GM19238 (cell line): ENCODE results near the gene UGT1A7.

Experiments used
- DNase-seq: peaks from one replicate; pipeline ENCODE4 v3.0.0; 2011; ENCODE audit warnings: low spot score; ENCODE audit not compliant: insufficient read length

Gene UGT1A7

DNA sequence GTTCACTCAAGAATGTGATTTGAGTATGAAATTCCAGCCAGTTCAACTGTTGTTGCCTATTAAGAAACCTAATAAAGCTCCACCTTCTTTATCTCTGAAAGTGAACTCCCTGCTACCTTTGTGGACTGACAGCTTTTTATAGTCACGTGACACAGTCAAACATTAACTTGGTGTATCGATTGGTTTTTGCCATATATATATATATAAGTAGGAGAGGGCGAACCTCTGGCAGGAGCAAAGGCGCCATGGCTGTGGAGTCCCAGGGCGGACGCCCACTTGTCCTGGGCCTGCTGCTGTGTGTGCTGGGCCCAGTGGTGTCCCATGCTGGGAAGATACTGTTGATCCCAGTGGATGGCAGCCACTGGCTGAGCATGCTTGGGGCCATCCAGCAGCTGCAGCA lies 78.3 kb downstream of the UGT1A7 start, which contains the start of gene UGT1A1:
Gene UGT1A1, plus strand, starts transcription at position 228 of the 400 bp plus-strand sequence. Its CDS starts 18 bp downstream, at position 246.
- no peak for DNase-seq

DNA sequence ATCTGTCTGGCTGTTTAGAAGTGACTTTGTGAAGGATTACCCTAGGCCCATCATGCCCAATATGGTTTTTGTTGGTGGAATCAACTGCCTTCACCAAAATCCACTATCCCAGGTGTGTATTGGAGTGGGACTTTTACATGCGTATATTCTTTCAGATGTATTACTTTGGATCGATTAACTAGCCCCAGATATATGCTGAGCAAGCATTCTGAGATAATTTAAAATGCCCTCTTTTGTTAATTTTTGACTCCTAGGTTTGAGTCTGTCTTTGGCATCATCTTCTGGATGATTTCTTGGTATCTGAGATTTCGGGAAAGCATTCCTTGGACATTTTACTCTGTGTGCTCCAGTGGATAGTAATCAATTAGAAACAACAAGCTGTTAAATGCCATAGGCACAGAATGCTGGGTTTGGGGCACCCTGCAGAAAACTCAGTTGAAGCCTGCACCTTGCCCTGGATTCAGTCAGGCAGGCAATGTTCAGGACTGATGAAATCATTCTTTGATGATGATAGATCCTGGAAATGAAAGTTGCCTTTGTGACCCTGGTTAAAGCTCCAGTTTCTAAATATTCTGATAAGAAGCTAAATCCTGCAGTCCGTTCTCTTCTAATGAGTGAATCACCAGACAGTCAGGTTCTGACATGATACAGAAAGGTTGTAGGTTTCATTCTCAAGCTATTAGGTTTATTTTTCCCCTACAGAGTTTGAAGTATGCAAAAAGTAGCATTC lies 79.5 kb downstream of the UGT1A7 start:
- no peak for DNase-seq

DNA sequence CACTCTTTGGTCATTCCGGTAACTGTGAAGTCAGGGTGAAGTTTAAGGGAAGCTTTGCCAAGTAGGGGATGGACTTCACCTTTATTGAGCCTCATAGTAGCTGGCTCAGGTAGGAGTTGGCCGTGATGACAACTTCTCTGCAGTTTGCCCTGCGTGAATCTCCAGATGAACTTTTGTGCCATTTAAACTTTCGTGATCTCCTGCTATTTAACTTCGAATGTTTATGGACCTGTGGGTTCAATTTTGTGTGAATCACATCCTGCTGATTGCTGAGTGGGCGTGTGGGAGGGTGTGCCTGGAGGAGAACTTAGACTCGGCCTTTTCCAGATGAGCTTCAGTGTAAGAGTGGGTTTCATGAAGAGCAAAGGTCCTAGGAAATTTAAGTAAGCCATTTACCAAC lies 82.6 kb downstream of the UGT1A7 start:
- DNase-seq: no peak

DNA sequence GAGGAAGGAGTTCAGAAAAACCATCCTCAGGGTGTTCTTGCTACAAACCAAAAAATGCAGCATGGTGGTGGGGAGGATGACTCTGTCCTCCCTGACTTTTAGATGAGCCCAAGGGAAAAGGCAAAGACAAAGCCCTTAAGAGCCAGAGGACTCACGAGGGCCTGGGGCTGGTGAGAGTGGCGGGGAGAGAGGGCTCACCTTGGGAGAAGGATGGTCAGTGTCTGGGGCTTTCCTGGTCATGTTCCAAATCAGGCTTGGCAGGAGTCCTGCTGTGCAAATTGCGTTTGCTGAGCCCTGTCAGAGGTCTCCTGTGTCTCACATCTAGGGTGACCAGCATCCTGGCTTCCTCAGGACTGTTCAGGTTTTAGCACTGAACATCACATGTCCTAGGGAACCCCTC lies 83.1 kb downstream of the UGT1A7 start:
- DNase-seq: no peak

GRCh38 chr2:233766416-233766815 lies 84.7 kb downstream of the UGT1A7 start:
- no peak for DNase-seq

DNA sequence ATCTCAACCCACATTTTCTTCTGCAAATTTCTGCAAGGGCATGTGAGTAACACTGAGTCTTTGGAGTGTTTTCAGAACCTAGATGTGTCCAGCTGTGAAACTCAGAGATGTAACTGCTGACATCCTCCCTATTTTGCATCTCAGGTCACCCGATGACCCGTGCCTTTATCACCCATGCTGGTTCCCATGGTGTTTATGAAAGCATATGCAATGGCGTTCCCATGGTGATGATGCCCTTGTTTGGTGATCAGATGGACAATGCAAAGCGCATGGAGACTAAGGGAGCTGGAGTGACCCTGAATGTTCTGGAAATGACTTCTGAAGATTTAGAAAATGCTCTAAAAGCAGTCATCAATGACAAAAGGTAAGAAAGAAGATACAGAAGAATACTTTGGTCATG lies 86.4 kb downstream of the UGT1A7 start:
- DNase-seq: no peak

GRCh38 chr2:233769260-233769659 lies 87.6 kb downstream of the UGT1A7 start:
- DNase-seq: no peak

DNA sequence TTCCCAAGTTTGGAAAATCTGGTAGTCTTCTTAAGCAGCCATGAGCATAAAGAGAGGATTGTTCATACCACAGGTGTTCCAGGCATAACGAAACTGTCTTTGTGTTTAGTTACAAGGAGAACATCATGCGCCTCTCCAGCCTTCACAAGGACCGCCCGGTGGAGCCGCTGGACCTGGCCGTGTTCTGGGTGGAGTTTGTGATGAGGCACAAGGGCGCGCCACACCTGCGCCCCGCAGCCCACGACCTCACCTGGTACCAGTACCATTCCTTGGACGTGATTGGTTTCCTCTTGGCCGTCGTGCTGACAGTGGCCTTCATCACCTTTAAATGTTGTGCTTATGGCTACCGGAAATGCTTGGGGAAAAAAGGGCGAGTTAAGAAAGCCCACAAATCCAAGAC lies 90.5 kb downstream of the UGT1A7 start:
- no peak for DNase-seq

DNA sequence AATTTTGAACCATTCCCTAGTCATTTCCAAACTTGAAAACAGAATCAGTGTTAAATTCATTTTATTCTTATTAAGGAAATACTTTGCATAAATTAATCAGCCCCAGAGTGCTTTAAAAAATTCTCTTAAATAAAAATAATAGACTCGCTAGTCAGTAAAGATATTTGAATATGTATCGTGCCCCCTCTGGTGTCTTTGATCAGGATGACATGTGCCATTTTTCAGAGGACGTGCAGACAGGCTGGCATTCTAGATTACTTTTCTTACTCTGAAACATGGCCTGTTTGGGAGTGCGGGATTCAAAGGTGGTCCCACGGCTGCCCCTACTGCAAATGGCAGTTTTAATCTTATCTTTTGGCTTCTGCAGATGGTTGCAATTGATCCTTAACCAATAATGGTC lies 90.9 kb downstream of the UGT1A7 start:
- DNase-seq: no peak

DNA sequence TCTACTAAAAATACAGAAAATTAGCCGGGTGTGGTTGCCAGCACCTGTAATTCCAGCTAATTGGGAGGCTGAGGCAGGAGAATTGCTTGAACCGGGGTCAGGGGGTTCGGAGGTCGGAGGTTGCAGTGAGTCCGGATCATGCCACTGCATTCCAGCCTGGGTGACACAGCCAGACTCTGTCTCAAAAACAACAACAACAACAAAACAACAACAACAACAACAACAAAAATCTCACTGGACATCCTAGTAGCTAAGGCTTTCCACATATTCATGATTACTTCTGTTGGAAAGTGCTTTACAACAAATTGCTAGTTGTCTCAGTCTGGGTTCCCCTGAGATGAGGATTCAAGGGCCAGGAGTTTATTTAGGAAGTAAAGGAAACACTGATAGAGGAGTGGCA lies 92.2 kb downstream of the UGT1A7 start:
- no peak for DNase-seq

GRCh38 chr2:233775414-233775813 lies 93.7 kb downstream of the UGT1A7 start:
- DNase-seq: no peak

GRCh38 chr2:233778030-233778429 lies 96.3 kb downstream of the UGT1A7 start, which contains the start of gene MROH2A:
TSS of gene MROH2A (plus strand) at chr2:233778330. CDS start at chr2:233779359, 1,029 bp downstream.
- DNase-seq: no peak

- DNase-seq: no peak
These were observed 98.0 kb downstream of the UGT1A7 start for GRCh38 chr2:233779722-233780121.

DNA sequence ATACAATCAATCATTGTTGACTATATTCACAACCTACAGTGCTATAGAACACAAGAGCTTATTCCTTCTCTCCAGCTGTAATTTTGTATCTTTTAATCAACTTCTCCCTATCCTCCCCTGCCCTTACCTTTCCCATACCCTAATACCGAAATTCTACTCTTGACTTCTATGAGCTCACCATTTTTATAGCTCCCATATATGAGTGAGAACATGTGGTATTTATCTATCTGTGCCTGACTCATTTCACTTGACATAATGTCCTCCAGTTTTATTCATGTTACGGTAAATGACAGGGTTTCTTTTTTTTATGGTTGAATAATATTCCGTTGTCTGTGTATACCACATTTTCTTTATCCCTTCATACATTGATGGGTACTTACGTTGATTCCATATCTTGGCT lies 99.1 kb downstream of the UGT1A7 start:
- no peak for DNase-seq

GRCh38 chr2:233789554-233789953 lies 107.9 kb downstream of the UGT1A7 start:
- no peak for DNase-seq

- DNase-seq: no peak
These were observed 109.6 kb downstream of the UGT1A7 start for GRCh38 chr2:233791151-233791882.

DNA sequence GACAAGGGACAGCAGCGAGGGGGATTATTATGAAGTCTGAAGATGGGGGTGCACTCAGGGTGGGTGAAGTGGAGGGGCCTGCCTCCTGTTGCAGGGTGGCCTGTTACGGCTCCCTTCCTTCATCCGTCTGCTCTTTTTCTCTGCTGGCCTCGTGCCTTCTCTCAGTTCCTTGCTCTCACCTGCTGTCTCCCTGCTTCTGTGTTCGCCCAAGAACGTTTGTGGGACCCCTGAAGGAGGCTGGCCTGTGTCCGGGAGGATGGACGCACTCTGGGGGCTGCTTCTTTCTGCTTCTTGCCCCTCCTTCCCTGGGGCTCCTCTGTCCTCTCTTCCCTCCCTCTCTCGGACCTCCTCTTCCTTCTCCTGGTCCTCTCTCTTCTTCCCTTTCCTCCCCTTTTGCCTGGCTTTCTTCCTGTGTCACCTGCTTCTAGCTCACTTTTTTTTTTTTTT lies 110.2 kb downstream of the UGT1A7 start:
- DNase-seq: no peak

GRCh38 chr2:233792720-233793119 lies 111.0 kb downstream of the UGT1A7 start:
- DNase-seq: no peak

DNA sequence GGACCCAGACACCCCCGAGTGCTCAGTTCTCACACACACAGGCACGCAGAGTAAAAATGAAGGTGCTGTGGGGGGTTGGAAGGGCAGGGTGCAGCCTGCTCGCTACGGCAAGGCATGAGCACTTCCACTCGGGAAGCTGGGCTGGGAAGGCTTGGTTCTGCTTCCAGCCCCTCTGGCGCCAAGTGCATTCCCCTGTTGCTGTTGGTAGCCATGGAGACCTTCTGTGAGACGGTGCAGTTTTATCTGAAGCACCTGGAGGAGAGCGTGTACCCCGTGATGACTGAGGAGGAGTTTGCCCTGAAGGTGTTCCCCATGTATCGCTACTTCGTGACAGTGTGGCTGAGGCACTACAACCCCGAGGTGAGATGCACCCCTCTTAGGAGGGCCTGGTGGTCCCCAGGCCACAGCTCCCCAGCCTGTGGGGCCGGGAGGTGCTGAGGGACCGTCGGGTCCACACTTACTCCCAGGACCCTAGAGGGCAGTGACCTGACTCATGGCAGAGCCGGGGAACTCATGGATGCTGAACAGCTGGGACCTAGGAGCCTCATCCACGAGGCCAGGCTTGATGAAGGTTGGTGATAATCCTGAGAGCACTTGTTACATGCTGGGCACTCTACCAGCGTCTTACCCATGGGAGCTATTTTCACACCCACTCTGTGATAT lies 111.9 kb downstream of the UGT1A7 start:
- no peak for DNase-seq

GRCh38 chr2:233794128-233794658 lies 112.5 kb downstream of the UGT1A7 start:
- no peak for DNase-seq

GRCh38 chr2:233795735-233796171 lies 114.1 kb downstream of the UGT1A7 start:
- DNase-seq: no peak

DNA sequence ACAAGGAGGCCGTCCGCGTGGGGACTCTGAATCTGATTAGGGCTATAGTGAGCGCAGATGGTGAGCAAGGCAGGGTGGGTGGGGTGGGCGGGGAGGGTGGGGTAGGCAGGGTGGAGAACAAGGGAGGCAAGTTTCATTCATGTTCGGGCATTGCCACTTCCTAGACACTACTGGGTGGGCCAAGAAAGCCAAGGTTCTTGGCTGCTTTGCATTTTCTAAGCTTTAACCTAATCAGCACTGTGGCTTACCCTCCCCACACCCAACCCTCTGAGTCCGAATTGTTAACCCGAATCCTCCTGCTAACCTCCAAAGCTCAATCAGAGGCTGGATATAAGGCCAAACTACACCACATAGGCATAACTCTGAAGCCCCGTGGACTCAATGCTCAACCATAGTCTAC lies 114.6 kb downstream of the UGT1A7 start:
- DNase-seq: no peak
